GM12878 (cell line): ENCODE data around the gene ATAD2B. TPM values are rescaled to one million over a fixed set of nuclear protein-coding genes. Genes with fewer than 3 reads are reported as not detected.
"Not testable (repeated sequence)": the region's sequence is repeated elsewhere in the genome, so short reads cannot be mapped to it uniquely, and the experiment has no call there.

Experiments used
- ATAC-seq: fragments of 200-7000 bp; cut with Tn5 transposase; 3 replicates; pipeline ENCODE4 v1.9.1; 2020; ENCODE audit warnings: mild to moderate bottlenecking, moderate library complexity
- BruUV-seq: library from RNA; stranded (reverse); fragments of 400-500 nt; replicated peaks from 2 replicates; lab custom pipeline; 2021; lab: Mats Ljungman, UMichigan
- CTCF ChIA-PET: fragments of 300-600 bp; sonication (Branson Sonifier 250); formaldehyde crosslinking; extraction: SDS; loops from one replicate; lab custom pipeline; 2021; ENCODE audit warnings: inconsistent platforms; lab: Yijun Ruan, JAX
- POLR2A ChIA-PET: fragments of 350-600 bp; formaldehyde crosslinking; extraction: SDS; loops from one replicate; lab custom pipeline; 2021; ENCODE audit warnings: inconsistent platforms; lab: Charles Lee
- RAD21 ChIA-PET: fragments of 300-600 bp; sonication (Branson Sonifier 250); formaldehyde crosslinking; loops from one replicate; lab custom pipeline; 2023; ENCODE audit warnings: antibody characterized with exemption; ENCODE audit not compliant: unreplicated experiment; lab: Charles Lee
- SMC1A ChIA-PET: fragments of 300-600 bp; sonication (Branson Sonifier 250); formaldehyde crosslinking; loops from one replicate; lab custom pipeline; 2023; ENCODE audit not compliant: unreplicated experiment, uncharacterized antibody; lab: Charles Lee
- DNase-seq: peaks from one replicate; pipeline ENCODE4 v3.0.0-alpha.2; 2011; ENCODE audit warnings: low read depth, low spot score
- FAIRE-seq: peaks from 3 replicates; lab custom pipeline; 2011; peaks lifted over from hg19 to GRCh38; lab: Jason Lieb, UNC
- H2AFZ ChIP-seq: 2 replicates; pipeline ENCODE4 v1.6.0; 2011; ENCODE audit warnings: low read depth, low read length, control low read depth; ENCODE audit not compliant: control insufficient read depth
- H3K27ac ChIP-seq: 2 replicates; pipeline ENCODE4 v1.5.1; 2011; ENCODE audit warnings: control low read depth; ENCODE audit not compliant: control insufficient read depth, insufficient read depth
- H3K27me3 ChIP-seq, 2 experiments: replicated peaks in 1 of 2; 2 replicates each; pipeline versions ENCODE4 v1.6.0 to v1.6.1; 2011; ENCODE audit warnings: low read length in 1 of 2; ENCODE audit not compliant: control insufficient read depth in 2 of 2, insufficient read depth in 2 of 2
- H3K36me3 ChIP-seq, 2 experiments: 2 replicates each; pipeline ENCODE4 v1.5.1; 2011; ENCODE audit warnings: low read length in 1 of 2; ENCODE audit not compliant: control insufficient read depth in 2 of 2, insufficient read depth in 2 of 2
- H3K4me1 ChIP-seq: 2 replicates; pipeline ENCODE4 v1.6.1; 2011; ENCODE audit warnings: mild to moderate bottlenecking, low read length, moderate library complexity, mixed read lengths; ENCODE audit not compliant: control insufficient read depth, insufficient read depth
- H3K4me2 ChIP-seq: 2 replicates; pipeline ENCODE4 v1.6.0; 2011; ENCODE audit warnings: control low read depth; ENCODE audit not compliant: control insufficient read depth, insufficient read depth
- H3K4me3 ChIP-seq: fragments of 200-600 bp; sonication (generic); 2 replicates; pipeline ENCODE4 v1.5.1; 2016
- H3K79me2 ChIP-seq: 2 replicates; pipeline ENCODE4 v1.6.0; 2011; ENCODE audit warnings: low read length; ENCODE audit not compliant: control insufficient read depth, insufficient read depth
- H3K9ac ChIP-seq: 2 replicates; pipeline ENCODE4 v1.8.0; 2011; ENCODE audit warnings: low read length, control low read depth, mixed read lengths; ENCODE audit not compliant: control insufficient read depth, insufficient read depth
- H3K9me3 ChIP-seq: replicated peaks from 3 replicates; pipeline ENCODE4 v1.5.1; 2011; ENCODE audit warnings: mild to moderate bottlenecking, low read length; ENCODE audit not compliant: control insufficient read depth, insufficient read depth
- H4K20me1 ChIP-seq: 2 replicates; pipeline ENCODE4 v1.6.0; 2011; ENCODE audit not compliant: control insufficient read depth, insufficient read depth
- EP300 ChIP-seq, 2 experiments: fragments of 150-350 bp in 1 of 2; IDR thresholded peaks; 2 replicates each; pipeline ENCODE4 v1.6.1; 2011 to 2012; ENCODE audit warnings: low read depth in 2 of 2, low read length in 2 of 2, borderline replicate concordance in 1 of 2, improper control_type of control experiment in 1 of 2, inconsistent platforms in 1 of 2; ENCODE audit not compliant: control insufficient read depth in 1 of 2
- TCF3 ChIP-seq: IDR thresholded peaks from 2 replicates; pipeline ENCODE4 v1.6.1; 2012; ENCODE audit warnings: low read depth, mild to moderate bottlenecking, low read length, borderline replicate concordance; ENCODE audit not compliant: insufficient read depth
- WGBS: methylation state at CpG from one replicate; pipeline ENCODE4 v1.1.6; 2016; ENCODE audit warnings: low lambda C conversion rate; ENCODE audit not compliant: insufficient replicate concordance, insufficient coverage; ENCODE audit errors: missing lambda C conversion rate; 5-methylcytosine and 5-hydroxymethylcytosine counted together
- in situ Hi-C: fragments of 300-500 bp; cut with MboI; formaldehyde crosslinking; loops from 9 replicates; pipeline ENCODE4 v1.14.3; 2018; ENCODE audit warnings: mixed read lengths
- intact Hi-C: fragments of 100-400 bp; cut with micrococcal nuclease; formaldehyde crosslinking; loops from one replicate; pipeline ENCODE4 v1.14.2; 2022; ENCODE audit not compliant: unreplicated experiment
- polyA plus RNA-seq, 11 experiments: library from polyadenylated mRNA; depleted of rRNA in 4 of 11; unstranded in 6 of 11; stranded (reverse) in 5 of 11; fragments of >200 nt; fragmentation: Nextera tagmentation in 4 of 11; fragmentation: Illumina TruSeq in 1 of 11; extraction: Ambion mirVana in 4 of 11; extraction: Trizol in 1 of 11; gene quantifications; 1 replicate in 1 of 11; 2 replicates in 10 of 11; pipeline versions ENCODE4 v1.2.1 to v1.2.3, GENCODE V29; 2011 to 2016; ENCODE audit warnings: inconsistent platforms in 2 of 11, missing spikeins in 2 of 11, low read depth in 1 of 11
- total RNA-seq, 4 experiments: library from RNA; depleted of rRNA in 3 of 4; stranded (reverse); fragments of >200 nt in 3 of 4; fragmentation: Illumina TruSeq in 1 of 4; extraction: Trizol in 1 of 4; gene quantifications; 2 replicates each; pipeline versions ENCODE4 v1.2.1 to v1.2.3, GENCODE V29; 2013 to 2021
- TF ChIP-seq, protein P1 (sequence below): fragments of 450-650 bp; IDR thresholded peaks from 2 replicates; pipeline ENCODE4 v1.6.1; 2016; ENCODE audit warnings: mild to moderate bottlenecking

Gene ATAD2B
- total and polyA plus RNA-seq, 10 of the 15 experiments (the other 5 are each of a cell fraction or from before 2014, with no cell fraction given): 3.6 to 29.9 (median 16.8) TPM

DNA sequence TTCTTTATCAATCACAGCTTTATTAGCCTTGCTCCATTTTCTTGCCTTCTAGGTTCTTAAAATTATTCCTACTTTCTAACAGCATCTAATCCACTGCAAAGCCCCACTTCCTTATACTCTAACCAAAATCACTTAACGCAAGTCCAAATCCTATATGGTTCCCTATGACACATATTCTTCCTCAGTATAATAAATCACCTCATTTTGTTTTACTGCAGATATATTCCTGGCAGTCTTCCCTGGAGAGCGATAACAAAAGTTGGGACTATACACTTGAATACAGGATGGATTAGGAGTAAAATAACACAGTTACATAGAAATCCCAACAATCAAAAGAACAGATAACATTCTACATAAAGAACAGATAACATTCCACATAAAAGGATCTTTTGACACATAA, 144.8 kb downstream of the ATAD2B start:
- Histone ChIP-seq H3K79me2 (no peaks in the 10 kb centered on the region), H3K36me3 (peaks cover 0 to 7% of the 10 kb centered on the region in 2 experiments; a peak in 3 of 4 replicates), H3K27me3 (no peaks in the 10 kb centered on the region)
- intact Hi-C loops: no loop called here
- DNase-seq: no peak
- POLR2A ChIA-PET: no interaction called here
- TF ChIP-seq EP300 (IDR thresholded peaks at IDR 0.05; ENCODE audit: borderline replicate concordance in 1 of 2, control insufficient read depth in 1 of 2, low read depth in 2 of 2, low read length in 2 of 2) (no peak), TCF3 (no peak)
- TF ChIP-seq, protein P1, sequence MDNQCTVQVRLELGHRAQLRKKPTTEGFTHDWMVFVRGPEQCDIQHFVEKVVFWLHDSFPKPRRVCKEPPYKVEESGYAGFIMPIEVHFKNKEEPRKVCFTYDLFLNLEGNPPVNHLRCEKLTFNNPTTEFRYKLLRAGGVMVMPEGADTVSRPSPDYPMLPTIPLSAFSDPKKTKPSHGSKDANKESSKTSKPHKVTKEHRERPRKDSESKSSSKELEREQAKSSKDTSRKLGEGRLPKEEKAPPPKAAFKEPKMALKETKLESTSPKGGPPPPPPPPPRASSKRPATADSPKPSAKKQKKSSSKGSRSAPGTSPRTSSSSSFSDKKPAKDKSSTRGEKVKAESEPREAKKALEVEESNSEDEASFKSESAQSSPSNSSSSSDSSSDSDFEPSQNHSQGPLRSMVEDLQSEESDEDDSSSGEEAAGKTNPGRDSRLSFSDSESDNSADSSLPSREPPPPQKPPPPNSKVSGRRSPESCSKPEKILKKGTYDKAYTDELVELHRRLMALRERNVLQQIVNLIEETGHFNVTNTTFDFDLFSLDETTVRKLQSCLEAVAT: no peak
- TF ChIP-seq, all 136 proteins: peak for 0
- FAIRE-seq: no peak
- no peaks in the 10 kb centered on the region for H4K20me1 ChIP-seq
- SMC1A ChIA-PET: no interaction called here
- H2AFZ ChIP-seq: no peak overlapping the region
- RAD21 ChIA-PET: no interaction called here
- H3K27ac ChIP-seq: no peak overlapping the region
- BruUV-seq: no TSS peak
- in situ Hi-C loops: no loop called here
- no peaks in the 10 kb centered on the region for H3K4me1 ChIP-seq
- H3K4me2 ChIP-seq: no peak overlapping the region
- WGBS: 100% methylated on average over 2 of the region's 2 CpGs
- ATAC-seq: no peak
- CTCF ChIA-PET: no interaction called here
- no peak overlapping the region for H3K4me3 ChIP-seq
- no peaks in the 10 kb centered on the region for H3K9me3 ChIP-seq
- H3K9ac ChIP-seq: no peak overlapping the region

DNA sequence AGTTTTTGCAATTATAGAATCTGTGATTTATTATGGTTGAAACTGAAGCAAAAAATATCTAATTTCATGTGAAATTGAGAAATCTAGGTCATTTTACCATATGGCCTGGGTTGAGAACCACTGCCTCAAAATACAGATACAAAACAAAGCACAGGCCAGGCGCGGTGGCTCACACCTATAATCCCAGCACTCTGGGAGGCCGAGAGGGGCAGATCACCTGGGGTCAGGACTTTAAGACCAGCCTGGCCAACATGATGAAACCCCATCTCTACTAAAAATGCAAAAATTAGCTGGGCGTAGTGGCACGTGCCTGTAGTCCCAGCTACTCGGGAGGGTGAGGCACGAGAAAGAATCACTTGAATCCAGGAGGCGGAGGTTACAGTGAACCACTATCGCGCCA, 146.5 kb downstream of the ATAD2B start:
- H3K9me3 ChIP-seq, BruUV-seq, H3K36me3 ChIP-seq, in situ Hi-C loops, DNase-seq, H3K4me1 ChIP-seq, H3K9ac ChIP-seq, H3K27me3 ChIP-seq, intact Hi-C loops, H3K4me2 ChIP-seq, H3K79me2 ChIP-seq, H3K27ac ChIP-seq, ATAC-seq, RAD21 ChIA-PET, H3K4me3 ChIP-seq, H4K20me1 ChIP-seq, H2AFZ ChIP-seq, FAIRE-seq: not testable (repeated sequence)
- POLR2A ChIA-PET: interaction anchor here (0.6 kb wide), 1 partner anchor 15 kb away, joined by 3 read pairs; no protein-coding TSS in a partner anchor
- SMC1A ChIA-PET: interaction anchor here (1.0 to 1.1 kb wide), 2 partner anchors 8 to 10 kb away, joined by 3 to 4 read pairs; no protein-coding TSS in a partner anchor
- CTCF ChIA-PET: interaction anchor here (1.4 kb wide), 1 partner anchor 303 kb away, joined by 4 read pairs; no protein-coding TSS in a partner anchor
- WGBS: 98% methylated on average over 10 of the region's 10 CpGs
